HFFc6 (cell line): ENCODE data around the gene DEGS1. TPM values are rescaled to one million over a fixed set of nuclear protein-coding genes. Genes with fewer than 3 reads are reported as not detected.

Experiments used
- DNase-seq: peaks from one replicate; pipeline ENCODE4 v3.0.0-alpha.2; 2018
- H3K27ac Mint-ChIP-seq: 2 replicates; pipeline ENCODE4 v1.8.0; 2020; ENCODE audit warnings: mild to moderate bottlenecking, mixed read lengths
- H3K27me3 Mint-ChIP-seq: 2 replicates; pipeline ENCODE4 v1.8.0; 2021; ENCODE audit warnings: mild to moderate bottlenecking, moderate library complexity, mixed read lengths; ENCODE audit not compliant: insufficient read depth
- H3K36me3 Mint-ChIP-seq: 2 replicates; pipeline ENCODE4 v1.8.0; 2021; ENCODE audit warnings: low read depth, mixed read lengths
- H3K4me1 Mint-ChIP-seq: 2 replicates; pipeline ENCODE4 v1.8.0; 2020; ENCODE audit warnings: low read depth, mixed read lengths
- H3K4me3 Mint-ChIP-seq: 2 replicates; pipeline ENCODE4 v1.8.0; 2020; ENCODE audit warnings: mild to moderate bottlenecking, moderate library complexity, mixed read lengths
- H3K9me3 Mint-ChIP-seq: 2 replicates; pipeline ENCODE4 v1.8.0; 2020; ENCODE audit warnings: mild to moderate bottlenecking, mixed read lengths
- CTCF ChIP-seq: fragments of 200-600 bp; sonication (generic); IDR thresholded peaks from 2 replicates; pipeline ENCODE4 v1.5.0; 2021; ENCODE audit warnings: antibody characterized with exemption, mild to moderate bottlenecking
- total RNA-seq, 6 experiments: library from RNA; stranded (reverse); fragmentation: NEBNext Ultra II Directional; extraction: Animal tissue kit (Norgen Biotek cat#: 25700); gene quantifications; 2 replicates in 1 of 6; 3 replicates in 5 of 6; pipeline ENCODE4 v1.2.3, GENCODE V29; 2021

The DEGS1 gene
- total RNA-seq, 6 experiments from 2014 or later, result 130 to 189 (median 145) TPM

GRCh38 chr1:224188286-224188685 lies 5.2 kb downstream of the DEGS1 start:
- Mint-ChIP-seq H3K4me1 (peaks cover 34% of the 10 kb centered on the region), H3K27ac (no peak overlapping the region), H3K27me3 (no peaks in the 10 kb centered on the region; the same call in 1 of the 2 replicates), H3K4me3 (no peak overlapping the region), H3K36me3 (peaks cover 46% of the 10 kb centered on the region), H3K9me3 (peaks cover 4% of the 10 kb centered on the region; the same call in 1 of the 2 replicates)
- DNase-seq, result no peak
- no peak for TF ChIP-seq CTCF

- DNase-seq, result no peak
- Mint-ChIP-seq H3K27me3 (peaks cover 1% of the 10 kb centered on the region; the same call in 1 of the 2 replicates), H3K36me3 (peaks cover 47% of the 10 kb centered on the region), H3K4me3 (no peak overlapping the region), H3K27ac (no peak overlapping the region), H3K9me3 (peaks cover 4% of the 10 kb centered on the region; the same call in 1 of the 2 replicates), H3K4me1 (peaks cover 30% of the 10 kb centered on the region)
- no peak for TF ChIP-seq CTCF
Observed at GRCh38 chr1:224189561-224189960, 6.5 kb downstream of the DEGS1 start.

- Mint-ChIP-seq H3K4me3 (no peak overlapping the region), H3K27me3 (peaks cover 1% of the 10 kb centered on the region; the same call in 1 of the 2 replicates), H3K9me3 (no peaks in the 10 kb centered on the region; the same call in 1 of the 2 replicates), H3K27ac (no peak overlapping the region), H3K4me1 (peaks cover 16% of the 10 kb centered on the region), H3K36me3 (peaks cover 29% of the 10 kb centered on the region)
- no peak for DNase-seq
- TF ChIP-seq CTCF, result no peak
Observed at GRCh38 chr1:224192082-224192788, 9.2 kb downstream of the DEGS1 start.

- no peak for DNase-seq
- Mint-ChIP-seq H3K27ac (no peak overlapping the region), H3K36me3 (peaks cover 26% of the 10 kb centered on the region), H3K4me3 (no peak overlapping the region), H3K27me3 (peaks cover 1% of the 10 kb centered on the region; the same call in 1 of the 2 replicates), H3K4me1 (peaks cover 14% of the 10 kb centered on the region), H3K9me3 (no peaks in the 10 kb centered on the region; the same call in 1 of the 2 replicates)
- TF ChIP-seq CTCF, result no peak
Observed at GRCh38 chr1:224193319-224193966, 10.4 kb downstream of the DEGS1 start.

GRCh38 chr1:224196813-224197600 lies 14.0 kb downstream of the DEGS1 start:
- Mint-ChIP-seq H3K27ac (no peak overlapping the region; the same call in 1 of the 2 replicates), H3K36me3 (peaks cover 14% of the 10 kb centered on the region), H3K9me3 (no peaks in the 10 kb centered on the region), H3K4me1 (peaks cover 12% of the 10 kb centered on the region), H3K27me3 (peaks cover 1% of the 10 kb centered on the region; the same call in 1 of the 2 replicates), H3K4me3 (no peak overlapping the region)
- no peak for DNase-seq
- no peak for TF ChIP-seq CTCF
